Stimulated activated CD8-positive, alpha-beta memory T cell treated with anti-CD3 and anti-CD28 coated beads, Interleukin-12 subunit alpha, Interleukin-12 subunit beta, amount 100 ng/mL, for 24 hours (primary cell): ENCODE measurements around the gene RAB11FIP4.
"Not testable (repeated sequence)": the region's sequence is repeated elsewhere in the genome, so short reads cannot be mapped to it uniquely, and the experiment has no call there.

Experiments
- DNase-seq: peaks from one replicate; pipeline ENCODE4 v3.0.0-alpha.2; 2020; ENCODE audit errors: extremely low read depth

RAB11FIP4 gene

GRCh38 chr17:31431852-31432658 is 40.6 kb downstream of the RAB11FIP4 start:
- DNase-seq: no peak

GRCh38 chr17:31433091-31433790 is 41.8 kb downstream of the RAB11FIP4 start:
- no peak for DNase-seq

- no peak for DNase-seq
These were observed 42.6 kb downstream of the RAB11FIP4 start for GRCh38 chr17:31433811-31434726.

- DNase-seq: no peak
These were observed 43.2 kb downstream of the RAB11FIP4 start for GRCh38 chr17:31434727-31435050.

GRCh38 chr17:31435581-31435980 is 44.1 kb downstream of the RAB11FIP4 start:
- DNase-seq: no peak

GRCh38 chr17:31437720-31438400 is 46.4 kb downstream of the RAB11FIP4 start:
- DNase-seq: no peak

GRCh38 chr17:31439716-31440115 is 48.2 kb downstream of the RAB11FIP4 start:
- no peak for DNase-seq

- no peak for DNase-seq
These were observed 50.8 kb downstream of the RAB11FIP4 start for GRCh38 chr17:31442276-31442675.

GRCh38 chr17:31442856-31443255 is 51.4 kb downstream of the RAB11FIP4 start:
- not testable (repeated sequence) for DNase-seq

GRCh38 chr17:31443386-31443785 is 51.9 kb downstream of the RAB11FIP4 start:
- no peak for DNase-seq

- DNase-seq: no peak
These were observed 52.6 kb downstream of the RAB11FIP4 start for GRCh38 chr17:31444026-31444425.

- DNase-seq: no peak
These were observed 54.9 kb downstream of the RAB11FIP4 start for GRCh38 chr17:31446195-31446967.

- DNase-seq: no peak
These were observed 57.1 kb downstream of the RAB11FIP4 start for GRCh38 chr17:31448467-31449077.

GRCh38 chr17:31449111-31449510 is 57.6 kb downstream of the RAB11FIP4 start:
- DNase-seq: no peak

GRCh38 chr17:31449746-31450145 is 58.3 kb downstream of the RAB11FIP4 start:
- DNase-seq: no peak

- no peak for DNase-seq
These were observed 60.6 kb downstream of the RAB11FIP4 start for GRCh38 chr17:31452101-31452500.

- no peak for DNase-seq
These were observed 61.2 kb downstream of the RAB11FIP4 start for GRCh38 chr17:31452561-31453110.

GRCh38 chr17:31453896-31454295 is 62.4 kb downstream of the RAB11FIP4 start:
- no peak for DNase-seq

GRCh38 chr17:31456814-31457213 is 65.3 kb downstream of the RAB11FIP4 start:
- DNase-seq: no peak
